Smooth muscle cell (in vitro differentiated cells): ENCODE measurements around the gene SNIP1. TPM values are rescaled to one million over a fixed set of nuclear protein-coding genes. Genes with fewer than 3 reads are reported as not detected.
A peak's percentile ranks its signal among the peaks of the same experiment; 100 is the strongest.
"Not testable (repeated sequence)": the region's sequence is repeated elsewhere in the genome, so short reads cannot be mapped to it uniquely, and the experiment has no call there.

Source experiments
- DNase-seq: peaks from one replicate; lab custom pipeline; 2025; ENCODE audit not compliant: unreplicated experiment; lab: John Stamatoyannopoulos, UW
- H2AFZ ChIP-seq: fragments of 200-600 bp; sonication (generic); 2 replicates; pipeline ENCODE4 v1.6.0; 2016; ENCODE audit warnings: antibody characterized with exemption, low read depth, mild to moderate bottlenecking
- H3F3A ChIP-seq: fragments of 200-600 bp; sonication (generic); 2 replicates; pipeline ENCODE4 v1.6.0; 2017; ENCODE audit warnings: antibody characterized with exemption, low read depth
- H3K27ac ChIP-seq: fragments of 200-600 bp; sonication (generic); 2 replicates; pipeline ENCODE4 v1.5.1; 2016; ENCODE audit warnings: low read depth, mild to moderate bottlenecking
- H3K27me3 ChIP-seq: fragments of 200-600 bp; sonication (generic); 2 replicates; pipeline ENCODE4 v1.6.1; 2016; ENCODE audit warnings: low read depth, mild to moderate bottlenecking
- H3K36me3 ChIP-seq: fragments of 200-600 bp; sonication (generic); 2 replicates; pipeline ENCODE4 v1.5.1; 2016; ENCODE audit warnings: low read depth
- H3K4me1 ChIP-seq: fragments of 200-600 bp; sonication (generic); 2 replicates; pipeline ENCODE4 v1.5.1; 2016; ENCODE audit warnings: low read depth
- H3K4me2 ChIP-seq: fragments of 200-600 bp; sonication (generic); 2 replicates; pipeline ENCODE4 v1.6.0; 2016; ENCODE audit warnings: mild to moderate bottlenecking
- H3K4me3 ChIP-seq: fragments of 200-600 bp; sonication (generic); 2 replicates; pipeline ENCODE4 v1.5.1; 2016; ENCODE audit warnings: mild to moderate bottlenecking
- H3K79me2 ChIP-seq: fragments of 200-600 bp; sonication (generic); 2 replicates; pipeline ENCODE4 v1.6.0; 2016; ENCODE audit warnings: low read depth, mild to moderate bottlenecking
- H3K9ac ChIP-seq: fragments of 200-600 bp; sonication (generic); 2 replicates; pipeline ENCODE4 v1.6.0; 2016; ENCODE audit warnings: low read depth
- H3K9me3 ChIP-seq: fragments of 200-600 bp; sonication (generic); replicated peaks from 2 replicates; pipeline ENCODE4 v1.5.1; 2016; ENCODE audit warnings: low read depth
- H4K20me1 ChIP-seq: fragments of 200-600 bp; sonication (generic); 2 replicates; pipeline ENCODE4 v1.6.0; 2016; ENCODE audit warnings: low read depth
- CTCF ChIP-seq: fragments of 200-600 bp; sonication (generic); IDR thresholded peaks from 2 replicates; pipeline ENCODE4 v1.5.1; 2017; ENCODE audit warnings: borderline replicate concordance, mild to moderate bottlenecking, antibody characterized with exemption; ENCODE audit not compliant: insufficient read depth, poor library complexity, severe bottlenecking
- WGBS: methylation state at CpG from one replicate; pipeline ENCODE4 v1.1.7; 2016; ENCODE audit warnings: low lambda C conversion rate; 5-methylcytosine and 5-hydroxymethylcytosine counted together
- polyA plus RNA-seq: library from polyadenylated mRNA; unstranded; fragments of >200 nt; fragmentation: Nextera tagmentation; extraction: Ambion mirVana; gene quantifications from 2 replicates; pipeline ENCODE4 v1.2.1, GENCODE V29; 2016
- total RNA-seq: library from RNA; depleted of rRNA; stranded (reverse); fragments of >200 nt; gene quantifications from 2 replicates; pipeline ENCODE4 v1.2.3, GENCODE V29; 2014

The SNIP1 gene
- total and polyA plus RNA-seq, 2 experiments from 2014 or later = 7.4 to 37.1 TPM

- no peak for DNase-seq
- H4K20me1 ChIP-seq = peaks cover 12% of the 10 kb centered on the region
- 90% methylated on average over 2 of the region's 2 CpGs for WGBS
- H3K27ac ChIP-seq = no peak overlapping the region
- H3K4me3 ChIP-seq = no peak overlapping the region
- H3K9ac ChIP-seq = no peak overlapping the region
- H2AFZ ChIP-seq = no peak overlapping the region
- peaks cover 11% of the 10 kb centered on the region for H3K36me3 ChIP-seq
- no peak for TF ChIP-seq CTCF
- no peaks in the 10 kb centered on the region for H3K9me3 ChIP-seq
- no peaks in the 10 kb centered on the region for H3K27me3 ChIP-seq
- no peaks in the 10 kb centered on the region for H3K79me2 ChIP-seq
- no peaks in the 10 kb centered on the region for H3F3A ChIP-seq
- H3K4me1 ChIP-seq = no peaks in the 10 kb centered on the region
- no peak overlapping the region for H3K4me2 ChIP-seq
These were observed 16.7 kb downstream of the SNIP1 start for GRCh38 chr1:37537378-37537777.

- Histone ChIP-seq H3K9me3 (no peaks in the 10 kb centered on the region), H3K27ac (peak overlapping the region; percentile 77), H3K79me2 (no peaks in the 10 kb centered on the region), H3K27me3 (no peaks in the 10 kb centered on the region), H3K4me2 (no peak overlapping the region), H2AFZ (no peak overlapping the region), H4K20me1 (peaks cover 10% of the 10 kb centered on the region), H3K4me1 (no peaks in the 10 kb centered on the region), H3K9ac (no peak overlapping the region), H3F3A (no peaks in the 10 kb centered on the region), H3K36me3 (peaks cover 7% of the 10 kb centered on the region), H3K4me3 (no peak overlapping the region)
- WGBS = 96% methylated on average over 4 of the region's 4 CpGs
- DNase-seq = no peak
- TF ChIP-seq CTCF = no peak
These were observed 20.6 kb downstream of the SNIP1 start for GRCh38 chr1:37533317-37534093.

- WGBS = 97% methylated on average over 4 of the region's 4 CpGs
- not testable (repeated sequence) for H3K4me1 ChIP-seq, H3K27ac ChIP-seq, H3F3A ChIP-seq, H2AFZ ChIP-seq, H3K4me3 ChIP-seq, H3K9me3 ChIP-seq, H3K27me3 ChIP-seq, H3K9ac ChIP-seq, DNase-seq, H3K36me3 ChIP-seq, H3K4me2 ChIP-seq, H3K79me2 ChIP-seq
- peaks cover 10% of the 10 kb centered on the region for H4K20me1 ChIP-seq
These were observed 21.5 kb downstream of the SNIP1 start for GRCh38 chr1:37532418-37533156.

GRCh38 chr1:37529888-37530287 lies 24.2 kb downstream of the SNIP1 start:
- H3K79me2 ChIP-seq, H3K27me3 ChIP-seq, DNase-seq, H2AFZ ChIP-seq, H3K4me2 ChIP-seq, H4K20me1 ChIP-seq, H3K4me1 ChIP-seq, H3K9ac ChIP-seq, H3F3A ChIP-seq, H3K27ac ChIP-seq, H3K36me3 ChIP-seq, H3K4me3 ChIP-seq, H3K9me3 ChIP-seq: not testable (repeated sequence)
- 100% methylated on average over 1 of the region's 1 CpG for WGBS
